ENCODE measurements around the gene MGAT3. TPM values are rescaled to one million over a fixed set of nuclear protein-coding genes. Genes with fewer than 3 reads are reported as not detected.

Gene MGAT3
- total RNA-seq, 2 donors from 2014 or later = 8.9 to 19.1 TPM

GRCh38 chr22:39526736-39527171, 69.9 kb downstream of the MGAT3 start:
- Histone ChIP-seq H3K9me3 (no peaks in the 10 kb centered on the region), H3K36me3 (no peaks in the 10 kb centered on the region), H3K4me3 (no peak overlapping the region), H3K4me1 (peaks cover 46% of the 10 kb centered on the region), H3K9ac (ENCODE audit: low read depth in 2 of 2, low read length in 2 of 2) (peak overlapping the region in 1 of 2 donors; percentile 31), H3K27ac (peak overlapping the region; percentile 89), H3K27me3 (no peaks in the 10 kb centered on the region)
- no peak for TF ChIP-seq CTCF (IDR thresholded peaks at IDR 0.05)
- DNase-seq = no peak
- intact Hi-C loops (cut with DNase I) = loop anchor here (5.0 to 10.0 kb wide), 3 partner anchors 34 to 352 kb away; partner anchors contain the start of gene RPL3

- Histone ChIP-seq H3K36me3 (no peaks in the 10 kb centered on the region), H3K27me3 (no peaks in the 10 kb centered on the region), H3K4me3 (no peak overlapping the region), H3K4me1 (peaks cover 46% of the 10 kb centered on the region), H3K9ac (ENCODE audit: low read depth in 2 of 2, low read length in 2 of 2) (peak overlapping the region in 1 of 2 donors; percentile 83), H3K9me3 (no peaks in the 10 kb centered on the region), H3K27ac (peak overlapping the region; percentile 89)
- no peak for TF ChIP-seq CTCF (IDR thresholded peaks at IDR 0.05)
- intact Hi-C loops (cut with DNase I) = loop anchor here (5.0 to 10.0 kb wide), 3 partner anchors 35 to 353 kb away; partner anchors contain the start of gene RPL3
- DNase-seq = peak; percentile 85
Observed at GRCh38 chr22:39527481-39527961, 70.7 kb downstream of the MGAT3 start.

- Histone ChIP-seq H3K4me3 (peak overlapping the region; percentile 23), H3K4me1 (peaks cover 45% of the 10 kb centered on the region), H3K9me3 (no peaks in the 10 kb centered on the region), H3K9ac (ENCODE audit: low read depth in 2 of 2, low read length in 2 of 2) (peak overlapping the region in 1 of 2 donors; percentile 83), H3K27me3 (no peaks in the 10 kb centered on the region), H3K36me3 (no peaks in the 10 kb centered on the region), H3K27ac (peak overlapping the region; percentile 89)
- intact Hi-C loops (cut with DNase I) = loop anchor here (5.0 to 10.0 kb wide), 3 partner anchors 36 to 353 kb away; partner anchors contain the start of gene RPL3
- no peak for TF ChIP-seq CTCF (IDR thresholded peaks at IDR 0.05)
- DNase-seq = no peak
Observed at GRCh38 chr22:39528080-39528661, 71.4 kb downstream of the MGAT3 start.

- intact Hi-C loops (cut with DNase I) = loop anchor here (5.0 to 10.0 kb wide), 3 partner anchors 37 to 354 kb away; partner anchors contain the start of gene RPL3
- no peaks in the 10 kb centered on the region for H3K27me3 ChIP-seq
- peak overlapping the region; percentile 89 for H3K27ac ChIP-seq
- no peaks in the 10 kb centered on the region for H3K9me3 ChIP-seq
- H3K9ac ChIP-seq (ENCODE audit: low read depth in 2 of 2, low read length in 2 of 2) = peak overlapping the region; percentile 15 to 83
- no peaks in the 10 kb centered on the region for H3K36me3 ChIP-seq
- H3K4me1 ChIP-seq = peaks cover 43% of the 10 kb centered on the region
- peak; percentile 95 for DNase-seq
- TF ChIP-seq CTCF (IDR thresholded peaks at IDR 0.05) = peak; percentile 98
- peak overlapping the region; percentile 23 for H3K4me3 ChIP-seq
Observed at GRCh38 chr22:39528681-39529486, 72.1 kb downstream of the MGAT3 start.

GRCh38 chr22:39529487-39529851, 72.7 kb downstream of the MGAT3 start:
- H3K9me3 ChIP-seq = no peaks in the 10 kb centered on the region
- H3K36me3 ChIP-seq = no peaks in the 10 kb centered on the region
- H3K27ac ChIP-seq = peak overlapping the region; percentile 89
- peaks cover 43% of the 10 kb centered on the region for H3K4me1 ChIP-seq
- intact Hi-C loops (cut with DNase I) = loop anchor here (5.0 to 10.0 kb wide), 3 partner anchors 37 to 355 kb away; partner anchors contain the start of gene RPL3
- peak overlapping the region in 1 of 2 donors; percentile 83 for H3K9ac ChIP-seq (ENCODE audit: low read depth in 2 of 2, low read length in 2 of 2)
- no peak overlapping the region for H3K4me3 ChIP-seq
- TF ChIP-seq CTCF (IDR thresholded peaks at IDR 0.05) = no peak
- peak; percentile 36 for DNase-seq
- no peaks in the 10 kb centered on the region for H3K27me3 ChIP-seq

Data from colonic mucosa (tissue), 4 donors.